ENCODE measurements around the gene FAM200A. TPM values are rescaled to one million over a fixed set of nuclear protein-coding genes. Genes with fewer than 3 reads are reported as not detected.
"Not testable (repeated sequence)": the region's sequence is repeated elsewhere in the genome, so short reads cannot be mapped to it uniquely, and the experiment has no call there.

FAM200A gene
- total RNA-seq, 1 donor from 2014 or later = 4.9 TPM

GRCh38 chr7:99573257-99573656 lies 21.3 kb upstream of the FAM200A start:
- no peak for TF ChIP-seq CTCF (IDR thresholded peaks at IDR 0.05)
- Histone ChIP-seq H3K4me1 (no peaks in the 10 kb centered on the region), H3K9me3 (no peaks in the 10 kb centered on the region), H3K4me3 (no peak overlapping the region), H3K36me3 (peaks cover 55% of the 10 kb centered on the region), H3K27ac (no peak overlapping the region), H3K27me3 (no peaks in the 10 kb centered on the region)
- ATAC-seq (no peak), DNase-seq (no peak)
- intact Hi-C loops (cut with DNase I) = no loop called here

DNA sequence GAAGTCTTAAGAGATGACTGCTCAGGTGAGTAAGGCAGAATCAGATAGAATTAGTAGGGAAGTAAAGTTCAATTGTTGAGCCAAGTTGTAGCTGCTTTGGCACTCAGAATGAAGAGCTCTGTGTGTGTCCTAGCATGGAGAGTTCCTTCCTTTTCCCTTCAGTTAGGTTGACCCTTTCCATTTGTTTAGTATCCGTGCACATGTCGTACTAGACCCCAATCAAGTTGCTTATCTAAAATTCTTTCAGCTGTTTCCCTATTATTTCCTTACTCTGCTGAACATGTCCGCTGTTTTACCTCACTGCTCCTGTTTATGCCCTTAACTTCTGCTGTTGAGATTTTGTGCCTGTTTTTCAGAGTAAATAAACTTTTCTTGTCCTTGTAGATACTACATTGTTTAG lies 19.9 kb upstream of the FAM200A start:
- intact Hi-C loops (cut with DNase I) = no loop called here
- ATAC-seq = no peak
- peaks cover 63% of the 10 kb centered on the region for H3K36me3 ChIP-seq
- H3K9me3 ChIP-seq = no peaks in the 10 kb centered on the region
- no peak for TF ChIP-seq CTCF (IDR thresholded peaks at IDR 0.05)
- H3K27ac ChIP-seq = peak overlapping the region; percentile 27
- H3K27me3 ChIP-seq = no peaks in the 10 kb centered on the region
- no peak overlapping the region for H3K4me3 ChIP-seq
- DNase-seq = no peak
- H3K4me1 ChIP-seq = no peaks in the 10 kb centered on the region

- intact Hi-C loops (cut with DNase I); H3K9me3 ChIP-seq; DNase-seq; H3K4me3 ChIP-seq; H3K27ac ChIP-seq; ATAC-seq; H3K4me1 ChIP-seq; H3K27me3 ChIP-seq: not testable (repeated sequence)
- peaks cover 88% of the 10 kb centered on the region for H3K36me3 ChIP-seq
These were observed 16.9 kb upstream of the FAM200A start for GRCh38 chr7:99568770-99569169.

- Histone ChIP-seq H3K27me3 (no peaks in the 10 kb centered on the region), H3K27ac (no peak overlapping the region), H3K4me3 (no peak overlapping the region), H3K4me1 (peaks cover 17% of the 10 kb centered on the region), H3K9me3 (no peaks in the 10 kb centered on the region), H3K36me3 (peaks cover 77% of the 10 kb centered on the region)
- DNase-seq = no peak
- TF ChIP-seq CTCF (IDR thresholded peaks at IDR 0.05) = no peak
- intact Hi-C loops (cut with DNase I) = no loop called here
- ATAC-seq = no peak
These were observed 11.7 kb upstream of the FAM200A start for GRCh38 chr7:99563650-99564049.

DNA sequence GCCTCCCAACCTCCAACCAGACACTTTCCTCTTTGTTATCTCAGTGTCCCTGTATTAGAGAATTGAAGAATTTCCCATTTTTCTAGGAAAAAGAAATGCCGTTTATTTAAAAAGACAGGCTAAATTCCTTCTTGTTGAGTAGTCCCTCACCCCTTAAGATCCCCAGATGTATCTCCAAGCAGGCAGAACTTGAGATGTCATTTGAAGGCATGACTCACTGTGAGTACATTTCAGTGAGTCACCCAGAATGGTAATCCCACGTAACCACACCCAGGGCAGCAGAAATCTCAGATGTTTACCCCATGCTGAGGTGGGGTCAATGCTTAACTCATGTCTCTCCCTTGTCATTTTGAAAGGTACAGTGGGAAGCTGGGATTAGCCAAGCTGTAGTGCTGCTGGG lies 10.9 kb upstream of the FAM200A start:
- H3K4me1 ChIP-seq = peaks cover 17% of the 10 kb centered on the region
- no peak for TF ChIP-seq CTCF (IDR thresholded peaks at IDR 0.05)
- H3K4me3 ChIP-seq = no peak overlapping the region
- ATAC-seq (no peak), DNase-seq (no peak)
- intact Hi-C loops (cut with DNase I) = no loop called here
- H3K36me3 ChIP-seq = peaks cover 75% of the 10 kb centered on the region
- H3K27me3 ChIP-seq = no peaks in the 10 kb centered on the region
- no peaks in the 10 kb centered on the region for H3K9me3 ChIP-seq
- H3K27ac ChIP-seq = no peak overlapping the region

- Histone ChIP-seq H3K4me3 (no peak overlapping the region), H3K27me3 (no peaks in the 10 kb centered on the region), H3K27ac (no peak overlapping the region), H3K4me1 (peaks cover 20% of the 10 kb centered on the region), H3K36me3 (peaks cover 71% of the 10 kb centered on the region), H3K9me3 (no peaks in the 10 kb centered on the region)
- DNase-seq (no peak), ATAC-seq (no peak)
- TF ChIP-seq CTCF (IDR thresholded peaks at IDR 0.05) = no peak
- intact Hi-C loops (cut with DNase I) = no loop called here
These were observed 10.3 kb upstream of the FAM200A start for GRCh38 chr7:99562114-99562784.

Measured in upper lobe of right lung (tissue), 1 donor.